Epithelial cell of esophagus (primary cell): ENCODE data around the gene GATD1.

Experiments used
- DNase-seq: peaks from one replicate; pipeline ENCODE4 v3.0.0; 2010; ENCODE audit warnings: low read depth
- H3K4me3 ChIP-seq: 2 replicates; pipeline ENCODE4 v1.5.1; 2011; ENCODE audit warnings: mild to moderate bottlenecking, low read length, control low read depth
- TF ChIP-seq, protein P1 (sequence below): IDR thresholded peaks from 2 replicates; pipeline ENCODE4 v1.5.1; 2011; ENCODE audit warnings: low read depth, mild to moderate bottlenecking, low read length, control low read depth, inconsistent platforms; ENCODE audit not compliant: insufficient read depth; ENCODE audit errors: missing control alignments

GATD1 gene

DNA sequence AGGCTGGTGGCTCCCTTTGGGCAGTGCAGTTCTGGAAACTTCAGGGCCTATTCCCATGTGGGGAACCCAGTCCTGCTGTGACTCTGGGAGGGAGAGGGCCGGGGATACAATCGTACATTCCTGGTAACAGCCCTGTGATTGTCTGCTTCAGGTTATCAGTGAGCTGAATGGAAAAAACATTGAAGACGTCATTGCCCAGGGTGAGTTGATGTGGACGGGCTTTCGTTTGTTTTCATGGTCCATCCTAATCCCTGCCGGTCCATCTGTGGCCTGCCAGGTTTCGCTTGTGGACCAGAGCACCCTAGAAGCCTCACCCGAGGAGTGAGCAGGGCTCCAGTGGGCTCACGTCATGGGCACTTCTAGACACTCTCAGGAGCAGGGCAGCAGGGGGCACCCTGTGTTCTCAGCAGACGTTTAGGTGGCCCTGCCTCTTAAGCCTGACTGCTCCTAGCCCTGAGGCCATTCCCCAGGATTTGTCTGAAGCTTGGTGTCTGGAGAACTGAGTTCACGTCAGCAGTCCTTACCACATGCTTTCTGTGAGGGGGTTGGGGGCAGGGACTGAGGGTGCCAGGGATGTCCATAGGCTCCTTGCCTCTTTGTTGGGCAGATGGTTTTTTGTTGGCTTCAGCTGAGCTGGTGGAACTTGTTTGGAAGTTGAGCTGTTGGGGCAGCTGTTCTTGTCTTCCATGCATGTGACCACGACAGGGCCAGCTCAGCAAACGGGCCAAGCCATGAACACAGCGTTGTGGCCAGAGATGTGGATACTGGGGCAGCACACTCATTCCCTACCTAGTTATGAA is 34.4 kb upstream of the GATD1 start:
- DNase-seq, result peak; percentile 50
- TF ChIP-seq, protein P1, sequence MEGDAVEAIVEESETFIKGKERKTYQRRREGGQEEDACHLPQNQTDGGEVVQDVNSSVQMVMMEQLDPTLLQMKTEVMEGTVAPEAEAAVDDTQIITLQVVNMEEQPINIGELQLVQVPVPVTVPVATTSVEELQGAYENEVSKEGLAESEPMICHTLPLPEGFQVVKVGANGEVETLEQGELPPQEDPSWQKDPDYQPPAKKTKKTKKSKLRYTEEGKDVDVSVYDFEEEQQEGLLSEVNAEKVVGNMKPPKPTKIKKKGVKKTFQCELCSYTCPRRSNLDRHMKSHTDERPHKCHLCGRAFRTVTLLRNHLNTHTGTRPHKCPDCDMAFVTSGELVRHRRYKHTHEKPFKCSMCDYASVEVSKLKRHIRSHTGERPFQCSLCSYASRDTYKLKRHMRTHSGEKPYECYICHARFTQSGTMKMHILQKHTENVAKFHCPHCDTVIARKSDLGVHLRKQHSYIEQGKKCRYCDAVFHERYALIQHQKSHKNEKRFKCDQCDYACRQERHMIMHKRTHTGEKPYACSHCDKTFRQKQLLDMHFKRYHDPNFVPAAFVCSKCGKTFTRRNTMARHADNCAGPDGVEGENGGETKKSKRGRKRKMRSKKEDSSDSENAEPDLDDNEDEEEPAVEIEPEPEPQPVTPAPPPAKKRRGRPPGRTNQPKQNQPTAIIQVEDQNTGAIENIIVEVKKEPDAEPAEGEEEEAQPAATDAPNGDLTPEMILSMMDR, result peak; percentile 20
- peak overlapping the region; percentile 92 for H3K4me3 ChIP-seq

GRCh38 chr11:810040-810567 is 32.8 kb upstream of the GATD1 start:
- DNase-seq, result no peak
- TF ChIP-seq, protein P1, result no peak
- peak overlapping the region; percentile 92 for H3K4me3 ChIP-seq

- TF ChIP-seq, protein P1, result no peak
- H3K4me3 ChIP-seq, result peak within 1 kb of the TSS; percentile 92
- DNase-seq, result peak; percentile 97
Observed at GRCh38 chr11:809287-810039, 32.2 kb upstream of the GATD1 start, which contains the start of gene RPLP2. RPLP2 (plus strand) TSS chr11:809967; CDS start chr11:810235, 268 bp downstream.

GRCh38 chr11:808427-809286 is 31.4 kb upstream of the GATD1 start:
- TF ChIP-seq, protein P1, result no peak
- no peak for DNase-seq
- peak overlapping the region; percentile 92 for H3K4me3 ChIP-seq

DNA sequence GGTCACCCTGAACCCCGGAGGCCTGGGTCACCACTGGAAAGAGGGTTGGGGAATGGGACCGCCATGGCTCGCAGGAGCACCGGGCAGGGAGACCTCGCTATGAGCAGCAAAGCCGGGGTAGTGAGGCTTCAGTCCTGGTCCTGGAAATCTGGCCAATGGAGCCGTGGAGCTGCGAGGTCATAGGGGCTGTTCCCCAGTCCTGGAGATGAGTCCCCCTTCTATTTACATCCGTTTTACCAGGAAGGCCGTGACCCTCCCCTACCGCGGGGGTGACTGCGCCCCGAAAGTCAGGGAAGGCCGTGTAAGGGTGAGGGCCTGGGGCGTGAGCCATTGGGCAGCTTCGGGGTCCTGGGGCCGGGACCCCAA is 27.3 kb upstream of the GATD1 start:
- DNase-seq, result no peak
- TF ChIP-seq, protein P1, result no peak
- H3K4me3 ChIP-seq, result peak overlapping the region; percentile 75
